Erythroblast (primary cell): Measurements from ENCODE around the gene MYOCD.

ENCODE experiments used
- GATA1 ChIP-seq: IDR thresholded peaks from 2 replicates; pipeline ENCODE4 v1.6.1; 2011; ENCODE audit warnings: low read depth, mild to moderate bottlenecking, control low read depth, low read length, moderate library complexity
- POLR2A ChIP-seq: IDR thresholded peaks from 2 replicates; pipeline ENCODE4 v1.6.1; 2011; ENCODE audit warnings: mild to moderate bottlenecking, low read length

GRCh38 chr17:12664252-12664651, 1.4 kb upstream of the MYOCD start:
- TF ChIP-seq POLR2A = no peak
- TF ChIP-seq GATA1 = no peak
